HG02588 (cell line): Measurements from ENCODE around the gene ZNF202.

ENCODE experiments used
- ATAC-seq: cut with Tn5 transposase; IDR thresholded peaks from one replicate; pipeline ENCODE4 v1.9.1; 2021; ENCODE audit warnings: mild to moderate bottlenecking, moderate library complexity; ENCODE audit not compliant: unreplicated experiment

ZNF202 gene

DNA sequence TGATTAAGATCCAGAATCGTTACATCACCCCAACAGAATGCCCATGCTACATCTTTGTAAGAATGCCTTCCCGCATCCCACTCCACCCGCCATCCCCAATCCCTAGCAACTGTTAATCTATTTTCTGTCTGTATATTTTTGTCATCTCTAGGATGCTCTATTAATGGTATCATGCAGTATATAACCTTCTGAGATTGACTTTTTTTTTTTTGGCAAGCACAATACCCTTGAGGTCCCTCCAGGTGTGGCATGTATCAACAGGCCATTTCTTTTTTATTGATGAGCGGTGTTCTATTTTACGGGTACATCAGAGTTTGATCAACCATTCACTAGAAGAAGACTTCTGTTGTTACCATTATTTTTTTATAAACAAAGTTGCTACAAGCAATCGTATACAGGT is 56.9 kb downstream of the ZNF202 start:
- no peak for ATAC-seq

DNA sequence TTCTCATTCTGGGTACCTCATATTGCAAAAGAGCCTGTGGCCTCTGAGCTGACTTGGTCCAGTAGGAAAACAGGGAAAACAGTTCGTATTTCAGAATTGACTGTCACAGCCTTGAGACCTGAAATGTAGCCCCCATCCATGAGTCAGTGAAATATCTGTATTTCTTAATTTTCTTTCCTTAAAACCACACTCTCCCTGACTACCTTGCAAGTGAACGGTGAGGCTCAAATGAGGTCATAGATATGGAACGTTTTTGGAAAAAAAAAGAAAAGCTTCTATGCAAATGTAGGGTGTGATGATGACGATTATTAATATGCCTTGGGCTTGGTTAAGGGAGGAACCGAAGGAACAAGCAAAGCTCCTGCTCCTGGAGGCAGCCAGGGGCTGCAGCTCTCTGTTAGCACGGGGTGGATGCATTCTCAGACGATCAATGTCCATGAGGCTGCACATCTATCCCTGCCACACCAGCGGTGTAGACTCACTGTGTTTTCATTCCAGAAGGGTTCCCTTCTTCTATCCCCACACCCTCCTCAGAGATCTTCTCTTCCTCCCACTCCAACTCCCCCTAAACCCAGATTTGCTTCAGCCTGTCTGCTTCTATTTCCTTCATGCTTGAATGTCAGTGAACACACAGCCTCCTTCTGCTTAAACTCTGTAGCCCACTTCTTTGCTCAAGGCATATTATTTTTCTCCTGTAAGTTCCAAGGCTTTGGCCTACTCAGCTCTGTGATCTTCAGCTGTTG is 57.9 kb downstream of the ZNF202 start:
- ATAC-seq = no peak

DNA sequence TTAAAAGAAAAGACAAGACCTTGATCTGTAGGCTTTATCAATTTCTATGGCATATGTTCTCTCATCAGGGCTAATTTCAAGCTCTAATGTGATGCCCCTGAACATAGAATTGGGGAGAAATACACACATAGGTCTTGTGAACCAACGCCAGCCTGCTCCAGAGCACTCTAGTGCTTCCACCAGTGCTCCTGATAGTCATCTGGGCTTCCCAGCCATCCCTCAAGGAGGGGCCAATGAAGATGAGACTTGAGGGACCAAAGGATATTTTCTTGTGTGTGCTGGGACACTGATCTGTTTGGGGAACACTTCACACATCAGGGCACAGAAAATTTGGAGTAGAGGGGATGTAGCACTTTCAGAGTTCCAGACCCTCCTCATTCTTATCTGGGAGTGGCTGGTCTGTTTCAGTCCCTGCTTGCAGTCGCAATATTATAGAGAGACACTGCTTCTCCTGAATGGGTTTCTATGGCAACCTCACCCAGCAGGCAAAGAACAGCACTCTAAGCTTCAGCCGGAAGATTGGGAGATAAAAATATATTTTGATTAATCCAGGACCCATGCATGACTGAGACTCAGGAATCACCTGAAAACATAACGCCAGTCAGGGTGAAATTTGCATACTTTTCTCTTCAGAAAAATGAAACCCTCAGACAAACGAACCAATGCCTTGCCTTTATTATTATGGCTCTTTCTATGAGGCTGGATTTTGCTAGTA is 58.6 kb downstream of the ZNF202 start:
- ATAC-seq = no peak

DNA sequence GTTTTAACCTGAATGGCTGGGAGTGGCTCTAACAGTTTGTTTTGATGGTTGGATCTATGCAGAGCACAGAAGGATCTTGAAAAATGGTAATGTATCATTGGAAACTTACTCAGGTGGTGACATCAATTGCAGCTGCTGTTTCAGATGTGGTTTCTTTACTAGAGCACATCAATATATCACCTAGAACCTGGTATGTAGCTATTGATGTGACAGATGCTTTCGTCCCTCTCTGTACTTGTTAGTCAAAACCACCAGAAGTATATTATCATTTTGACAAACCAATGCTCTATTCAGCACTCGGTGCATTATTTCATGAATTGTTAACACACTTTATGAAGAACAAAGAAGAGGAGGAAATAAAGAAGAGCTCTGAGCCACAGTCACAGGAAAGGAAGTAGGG is 60.4 kb downstream of the ZNF202 start:
- ATAC-seq = no peak

DNA sequence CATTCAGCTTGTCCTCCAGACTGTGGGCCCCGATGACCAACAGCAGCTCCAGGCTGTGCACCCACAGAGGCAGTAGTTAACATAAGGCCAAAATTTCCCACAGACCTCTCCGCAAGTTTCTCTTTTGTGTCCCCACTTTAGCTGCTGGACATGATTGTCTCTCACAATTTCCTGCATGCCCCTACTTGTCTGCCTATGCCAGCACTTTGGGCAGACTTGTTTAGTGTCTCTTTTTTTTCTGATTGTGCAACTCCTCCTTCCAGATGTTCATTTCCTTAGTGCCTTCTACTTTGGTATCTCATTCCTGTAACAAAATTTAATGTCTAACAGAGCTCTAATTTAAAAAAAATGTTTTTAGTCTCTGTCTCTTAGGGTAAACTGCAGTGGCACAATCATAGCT is 63.2 kb downstream of the ZNF202 start:
- no peak for ATAC-seq

DNA sequence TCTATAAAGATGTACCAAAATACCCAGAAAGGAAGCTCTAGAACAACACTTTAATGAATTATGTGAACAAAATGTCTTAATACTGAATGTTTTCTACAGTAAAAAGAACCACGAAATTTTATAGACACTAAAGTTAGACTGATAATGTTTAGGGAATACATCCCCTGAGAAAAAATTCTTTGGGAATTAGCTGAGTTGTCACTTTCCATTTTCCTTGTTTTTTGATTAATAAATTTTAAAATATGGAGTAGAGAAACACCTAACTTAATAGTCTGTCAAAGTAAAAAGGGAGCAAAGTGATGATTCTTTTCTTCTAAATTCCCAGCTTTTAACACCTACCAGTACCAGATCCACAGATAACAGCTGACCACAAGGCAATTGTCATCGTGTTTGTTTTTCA is 64.0 kb downstream of the ZNF202 start:
- ATAC-seq = no peak

DNA sequence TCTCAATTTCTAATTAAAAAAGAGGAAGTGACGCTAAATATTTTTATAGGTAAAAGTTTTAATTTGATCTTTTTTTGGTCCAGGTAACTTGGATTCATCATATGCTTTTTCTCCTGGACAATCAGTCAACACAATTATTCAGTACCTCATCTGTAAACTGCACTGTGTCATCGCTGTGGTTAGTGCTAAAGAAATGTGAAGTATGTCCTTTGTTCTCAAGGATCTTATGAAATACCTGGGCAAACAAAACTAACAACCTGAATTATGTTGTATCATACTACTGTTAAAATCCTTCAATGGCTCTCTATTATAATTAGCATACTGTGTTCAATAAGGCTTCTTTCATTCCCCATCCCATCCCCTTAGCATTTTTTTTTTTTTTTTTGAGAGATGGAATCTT is 67.2 kb downstream of the ZNF202 start:
- ATAC-seq = no peak
